Left cardiac atrium (tissue), 4 donors: ENCODE measurements around the gene RPL41. TPM values are rescaled to one million over a fixed set of nuclear protein-coding genes. Genes with fewer than 3 reads are reported as not detected.
"Not testable (repeated sequence)": the region's sequence is repeated elsewhere in the genome, so short reads cannot be mapped to it uniquely, and the experiment has no call there.

Experiments used
- ATAC-seq, 2 donors: fragments of 200-7000 bp; cut with Tn5 transposase; one replicate each; pipeline ENCODE4 v1.9.1; 2020; ENCODE audit warnings: mild to moderate bottlenecking in 2 of 2, moderate library complexity in 2 of 2
- DNase-seq: peaks from one replicate; pipeline ENCODE4 v3.0.0-alpha.2; 2020
- intact Hi-C, 2 donors: fragments of 100-400 bp; cut with DNase I; formaldehyde crosslinking; loops; one replicate each; pipeline versions ENCODE4 v1.14.1 to v1.15.1; 2022 to 2023
- total RNA-seq, 2 donors: library from RNA; stranded (reverse); fragmentation: NEBNext Ultra II Directional; extraction: Animal tissue kit (Norgen Biotek cat#: 25700); gene quantifications; one replicate each; pipeline ENCODE4 v1.2.1, GENCODE V29; 2021
- donor health status: DM: no; HTN: yes; CAD: no.
- donor health status: DM: no; HTN: yes; CAD: no; lungs with severe emphysema.
- donor health status: DM: yes; HTN: yes; CAD: no.
- donor health status: Dilated cardiomyopathy.

The RPL41 gene
- total RNA-seq, 2 donors from 2014 or later = 2,192 to 2,337 TPM

DNA sequence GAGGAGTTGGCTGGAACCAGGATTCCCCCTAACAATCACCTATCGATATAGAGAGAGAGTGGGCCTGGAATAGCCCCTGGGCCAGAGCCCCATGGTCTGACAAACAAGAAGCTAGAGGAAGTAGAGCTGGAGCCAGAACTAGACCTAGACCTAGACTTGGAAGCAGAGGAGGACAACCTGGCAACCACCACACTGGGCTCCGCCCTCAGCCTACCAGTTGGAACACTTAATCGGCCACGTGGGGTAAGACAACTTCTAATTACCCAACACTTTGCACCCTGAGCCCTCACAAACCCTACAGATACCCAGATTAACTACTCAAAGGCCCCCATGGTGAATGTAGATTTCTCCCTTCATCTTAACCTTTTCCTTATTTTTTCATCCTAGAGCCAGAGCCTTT, 16.6 kb upstream of the RPL41 start:
- intact Hi-C loops = loop anchor here (10.0 kb wide), 2 partner anchors 55 to 105 kb away; partner anchors contain the start of genes SUOX (in 2 of the 2) and RPS26 (in 1 of the 2)
- ATAC-seq (no peak), DNase-seq (no peak)

DNA sequence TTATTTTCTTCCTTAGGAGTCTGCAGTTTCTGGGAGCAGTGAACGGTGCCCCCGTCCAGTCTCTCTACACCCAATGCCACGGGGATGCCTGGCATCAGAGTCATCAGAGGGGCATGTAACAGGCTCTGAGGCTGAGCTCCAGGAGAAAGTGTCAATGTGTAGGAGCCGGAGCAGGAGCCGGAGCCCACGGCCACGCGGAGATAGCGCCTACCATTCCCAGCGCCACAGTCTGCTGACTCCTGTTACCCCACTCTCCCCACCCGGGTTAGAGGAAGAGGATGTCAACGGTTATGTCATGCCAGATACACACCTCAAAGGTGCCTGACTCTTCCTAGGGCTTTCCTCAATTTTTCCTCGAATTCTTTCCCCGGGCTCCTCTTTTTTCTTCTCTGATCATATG, 15.4 kb upstream of the RPL41 start:
- ATAC-seq (no peak), DNase-seq (no peak)
- intact Hi-C loops = loop anchor here in 1 of 2 donors (10.0 kb wide), 2 partner anchors 56 to 106 kb away; partner anchors contain the start of genes RPS26 and SUOX

DNA sequence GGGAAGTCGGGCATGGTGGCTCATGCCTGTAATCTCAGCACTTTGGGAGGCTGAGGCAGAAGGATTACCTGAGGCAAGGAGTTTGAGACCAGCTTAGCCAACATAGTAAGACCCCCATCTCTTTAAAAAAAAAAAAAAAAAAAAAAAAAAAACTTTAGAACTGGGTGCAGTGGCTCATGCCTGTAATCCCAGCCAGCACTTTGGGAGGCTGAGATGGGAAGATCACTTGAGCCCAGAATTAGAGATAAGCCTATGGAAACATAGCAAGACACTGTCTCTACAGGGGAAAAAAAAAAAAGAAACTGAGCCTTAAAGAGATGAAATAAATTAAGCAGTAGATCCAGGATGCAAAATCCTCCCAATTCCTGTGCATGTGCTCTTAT, 13.8 kb upstream of the RPL41 start:
- DNase-seq (no peak), ATAC-seq (no peak)
- intact Hi-C loops = loop anchor here in 1 of 2 donors (10.0 kb wide), 2 partner anchors 58 to 108 kb away; partner anchors contain the start of genes RPS26 and SUOX

DNA sequence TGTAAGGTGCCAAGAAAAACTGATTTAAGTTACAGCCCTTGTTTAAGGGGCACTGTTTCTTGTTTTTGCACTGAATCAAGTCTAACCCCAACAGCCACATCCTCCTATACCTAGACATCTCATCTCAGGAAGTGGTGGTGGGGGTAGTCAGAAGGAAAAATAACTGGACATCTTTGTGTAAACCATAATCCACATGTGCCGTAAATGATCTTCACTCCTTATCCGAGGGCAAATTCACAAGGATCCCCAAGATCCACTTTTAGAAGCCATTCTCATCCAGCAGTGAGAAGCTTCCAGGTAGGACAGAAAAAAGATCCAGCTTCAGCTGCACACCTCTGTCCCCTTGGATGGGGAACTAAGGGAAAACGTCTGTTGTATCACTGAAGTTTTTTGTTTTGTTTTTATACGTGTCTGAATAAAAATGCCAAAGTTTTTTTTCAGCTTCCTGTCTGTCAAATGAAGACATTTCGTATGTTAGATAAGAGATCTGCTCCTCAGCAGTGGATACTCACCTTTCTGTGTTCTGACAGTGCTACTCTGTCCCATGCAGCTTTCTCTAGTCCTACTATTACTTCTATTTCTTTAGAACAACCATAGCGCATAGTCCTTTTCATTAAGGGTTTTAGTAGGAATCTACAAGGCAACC, 13.2 kb upstream of the RPL41 start:
- intact Hi-C loops = loop anchor here in 1 of 2 donors (10.0 kb wide), 2 partner anchors 58 to 108 kb away; partner anchors contain the start of genes RPS26 and SUOX
- ATAC-seq (no peak), DNase-seq (no peak)

DNA sequence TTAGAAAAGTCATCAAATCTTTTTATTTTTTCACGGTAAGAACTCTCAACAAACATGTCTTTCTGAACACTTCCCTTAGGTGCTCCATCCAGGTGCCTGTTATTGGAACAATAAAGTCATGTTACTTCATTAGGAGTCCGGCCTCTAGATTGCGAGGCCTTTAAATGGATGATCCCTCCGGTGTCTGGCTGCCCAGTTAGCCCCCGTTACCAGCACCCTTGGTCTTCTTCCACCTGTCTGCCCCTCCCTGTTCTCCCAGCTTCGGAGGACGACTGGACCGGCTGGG, 12.7 kb upstream of the RPL41 start:
- ATAC-seq (no peak), DNase-seq (no peak)
- intact Hi-C loops = loop anchor here in 1 of 2 donors (10.0 kb wide), 2 partner anchors 59 to 109 kb away; partner anchors contain the start of genes RPS26 and SUOX

DNA sequence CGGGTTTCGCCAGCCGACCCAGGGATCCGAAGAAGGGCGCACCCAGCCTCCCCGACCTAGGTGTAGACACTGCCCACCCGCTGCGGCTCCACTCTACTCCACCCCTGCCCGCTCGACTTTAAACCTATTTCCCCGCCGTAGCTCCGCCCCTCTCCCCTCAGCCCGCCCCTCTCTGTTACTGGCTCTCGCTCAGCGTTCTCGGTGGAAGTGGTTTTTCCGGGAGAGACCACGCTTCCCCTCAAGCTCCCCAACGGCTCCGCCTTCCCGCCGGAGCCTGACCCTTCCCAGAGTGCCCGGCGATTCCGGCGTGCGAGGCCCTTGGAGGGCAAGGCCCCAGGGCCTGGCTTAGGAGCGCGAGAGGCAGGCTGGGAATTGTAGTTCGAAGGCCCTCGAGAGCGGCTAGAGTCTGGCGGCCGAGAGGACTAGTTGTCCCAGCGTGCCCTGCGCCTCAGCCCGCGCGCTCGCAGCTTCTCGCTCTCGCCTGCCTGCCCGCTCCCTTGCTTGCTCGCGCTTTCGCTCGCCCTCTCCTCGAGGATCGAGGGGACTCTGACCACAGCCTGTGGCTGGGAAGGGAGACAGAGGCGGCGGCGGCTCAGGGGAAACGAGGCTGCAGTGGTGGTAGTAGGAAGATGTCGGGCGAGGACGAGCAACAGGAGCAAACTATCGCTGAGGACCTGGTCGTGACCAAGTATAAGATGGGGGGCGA, 12.2 kb upstream of the RPL41 start, which contains the start of gene PA2G4:
Gene PA2G4, plus strand, starts transcription at position 451 of the 706 bp plus-strand sequence. Its CDS starts 179 bp downstream, at position 630.
- DNase-seq = peak; percentile 99
- peak; percentile 98 to 99 for ATAC-seq
- intact Hi-C loops = loop anchor here in 1 of 2 donors (10.0 kb wide), 2 partner anchors 59 to 109 kb away; partner anchors contain the start of genes RPS26 and SUOX

DNA sequence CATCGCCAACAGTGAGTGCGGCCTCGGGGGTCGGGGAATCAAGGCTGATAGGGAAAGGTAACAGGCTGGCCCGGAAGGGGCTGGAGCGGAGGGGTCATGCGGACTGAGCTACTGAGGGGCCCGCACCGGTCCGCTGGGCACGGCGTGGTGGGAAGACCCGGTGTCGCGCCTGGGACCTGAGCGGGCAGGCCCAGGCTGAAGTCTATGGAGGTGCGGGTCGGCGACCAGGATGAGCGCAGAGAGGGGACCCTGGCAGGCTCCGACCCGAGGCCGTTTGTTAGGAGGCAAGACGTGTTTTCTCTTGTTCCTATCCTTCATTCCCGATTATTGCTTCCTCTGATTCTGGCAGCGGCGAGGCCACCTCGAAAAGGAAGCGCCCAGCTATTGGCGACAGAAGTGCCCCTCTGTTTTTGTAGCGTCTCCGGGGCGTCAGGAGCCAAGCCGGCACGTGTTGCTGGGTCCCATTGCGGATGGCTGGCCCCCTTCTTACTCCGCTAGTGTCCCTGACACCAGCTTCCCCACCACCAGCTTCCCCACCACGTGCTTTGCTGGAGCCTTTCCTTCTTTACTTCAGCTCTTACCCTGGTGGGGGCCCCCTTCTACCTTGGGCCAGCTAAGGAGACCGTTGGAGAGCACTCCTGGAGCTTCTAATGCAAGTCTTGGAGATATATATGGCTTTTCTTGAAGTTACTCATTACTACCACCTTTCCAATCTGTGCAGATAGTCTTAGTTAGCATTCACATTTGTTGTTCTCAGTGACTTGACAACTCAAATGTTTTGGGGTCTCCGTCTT, 11.4 kb upstream of the RPL41 start:
- DNase-seq = no peak
- intact Hi-C loops = loop anchor here in 1 of 2 donors (10.0 kb wide), 2 partner anchors 60 to 110 kb away; partner anchors contain the start of genes RPS26 and SUOX
- ATAC-seq = peak; percentile 27 to 45

DNA sequence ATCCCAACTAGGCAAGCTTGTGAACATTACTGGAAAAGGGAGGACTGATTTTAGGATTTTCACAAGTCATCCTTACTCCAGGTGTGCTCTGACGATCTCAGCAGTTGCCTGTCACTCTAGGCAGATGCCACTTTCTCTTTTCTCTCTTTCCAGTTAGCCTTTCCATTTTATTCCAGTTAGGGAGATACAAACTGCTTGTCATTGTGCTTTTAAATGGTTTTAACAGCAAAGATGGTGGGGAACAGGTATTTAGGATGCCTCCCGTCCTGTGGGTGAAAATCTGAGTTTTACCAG, 10.9 kb upstream of the RPL41 start:
- no peak for DNase-seq
- ATAC-seq = no peak
- intact Hi-C loops = loop anchor here in 1 of 2 donors (10.0 kb wide), 2 partner anchors 61 to 111 kb away; partner anchors contain the start of genes RPS26 and SUOX

DNA sequence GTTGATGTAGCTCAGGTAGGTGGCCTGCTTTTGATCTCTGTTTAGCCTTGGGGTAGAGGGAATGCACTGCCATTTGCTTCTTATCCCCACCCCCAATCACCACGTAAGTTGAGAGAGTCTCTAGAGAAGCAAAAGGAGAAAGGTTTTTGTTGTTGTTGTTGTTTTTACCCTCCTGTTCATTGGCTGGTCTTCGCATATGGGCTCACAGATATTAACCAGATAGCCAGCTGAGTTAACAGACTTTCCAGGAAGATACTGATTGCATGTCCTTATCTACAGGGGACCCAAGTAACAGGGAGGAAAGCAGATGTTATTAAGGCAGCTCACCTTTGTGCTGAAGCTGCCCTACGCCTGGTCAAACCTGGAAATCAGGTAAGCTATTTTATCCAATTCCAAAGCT, 9.2 kb upstream of the RPL41 start:
- intact Hi-C loops = loop anchor here in 1 of 2 donors (10.0 kb wide), 2 partner anchors 62 to 112 kb away; partner anchors contain the start of genes RPS26 and SUOX
- DNase-seq = no peak
- ATAC-seq = no peak

DNA sequence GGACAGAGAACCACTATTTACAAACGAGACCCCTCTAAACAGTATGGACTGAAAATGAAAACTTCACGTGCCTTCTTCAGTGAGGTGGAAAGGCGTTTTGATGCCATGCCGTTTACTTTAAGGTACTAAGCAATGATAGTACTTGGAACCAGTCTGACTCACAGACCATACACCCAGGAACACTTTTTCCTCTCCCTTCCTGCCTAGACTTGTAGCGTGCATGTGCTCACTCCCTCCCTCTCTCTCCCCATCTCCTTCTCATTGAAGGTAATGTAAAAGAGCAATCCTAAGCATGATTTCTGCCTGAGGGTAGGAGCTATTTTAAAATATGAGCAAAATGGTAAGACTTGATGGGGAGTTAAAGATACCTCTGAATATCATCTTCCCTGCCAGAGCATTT, 5.9 kb upstream of the RPL41 start:
- intact Hi-C loops = no loop called here
- no peak for ATAC-seq
- DNase-seq = no peak

DNA sequence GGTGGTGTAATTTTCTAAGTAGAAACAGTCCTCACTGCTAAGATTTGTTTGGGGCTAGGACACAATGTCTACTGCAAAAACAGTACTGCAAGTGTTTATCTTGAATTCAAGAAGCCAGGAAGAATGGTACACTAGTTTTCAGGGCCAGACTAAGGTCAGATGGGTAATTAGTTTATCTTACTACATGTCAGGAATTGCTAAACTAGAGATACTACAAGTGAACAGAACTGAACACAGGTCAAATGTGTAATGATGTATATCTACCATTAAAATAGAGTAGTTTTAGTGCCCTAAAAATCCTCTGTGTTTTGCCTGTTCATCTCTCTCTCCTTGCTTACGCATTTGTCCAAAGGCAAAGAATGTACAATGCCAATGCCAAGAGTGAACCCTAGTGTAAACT, 2.3 kb upstream of the RPL41 start:
- ATAC-seq = no peak
- intact Hi-C loops = no loop called here

DNA sequence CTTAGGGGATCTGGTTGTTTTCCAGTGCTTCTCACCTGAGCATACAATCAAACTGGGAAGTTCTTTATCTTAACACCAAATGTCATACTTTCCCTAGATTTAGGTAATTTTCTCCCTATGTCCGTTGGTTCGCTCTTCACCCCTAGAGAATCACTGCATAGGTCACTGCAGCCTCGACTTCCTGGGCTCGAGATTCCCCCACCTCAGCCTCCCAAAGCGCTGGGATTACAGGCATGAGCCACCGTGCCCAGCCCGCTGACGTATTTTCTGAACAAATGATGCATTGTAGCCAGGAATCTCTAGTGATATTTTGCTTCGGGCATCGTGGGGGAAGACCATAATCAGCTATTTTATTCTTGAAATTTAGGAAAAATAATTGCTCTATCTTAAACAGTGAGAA, 1.1 kb upstream of the RPL41 start:
- ATAC-seq (no peak), DNase-seq (peak; percentile 53)
- intact Hi-C loops = loop anchor here in 1 of 2 donors (5.0 kb wide), 1 partner anchor 42 kb away; the partner anchor contains the start of gene MYL6

More for the DNA sequence above, 2.3 kb upstream of the RPL41 start:
- DNase-seq = no peak

DNA sequence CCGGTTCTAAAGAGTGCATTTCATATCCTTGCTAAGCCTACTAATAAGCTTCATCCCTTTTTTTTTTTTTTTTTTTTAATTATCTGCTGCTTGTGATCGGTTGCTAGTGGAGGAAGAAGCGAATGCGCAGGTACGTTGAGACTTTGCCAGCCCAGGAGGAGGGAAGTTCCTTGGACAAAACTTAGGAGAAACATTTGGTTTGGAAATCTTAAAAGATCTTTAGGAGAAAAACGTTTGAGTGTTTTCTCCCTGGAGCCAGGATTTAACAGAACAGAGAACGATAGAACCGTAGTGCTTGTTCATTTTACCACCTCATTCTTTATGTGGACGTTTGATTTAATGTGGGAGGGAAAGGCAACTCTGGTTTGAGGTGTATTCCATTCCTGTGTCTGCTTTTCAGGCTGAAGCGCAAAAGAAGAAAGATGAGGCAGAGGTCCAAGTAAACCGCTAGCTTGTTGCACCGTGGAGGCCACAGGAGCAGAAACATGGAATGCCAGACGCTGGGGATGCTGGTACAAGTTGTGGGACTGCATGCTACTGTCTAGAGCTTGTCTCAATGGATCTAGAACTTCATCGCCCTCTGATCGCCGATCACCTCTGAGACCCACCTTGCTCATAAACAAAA, 761 bp downstream of the RPL41 start:
- not testable (repeated sequence) for ATAC-seq, DNase-seq
- intact Hi-C loops = loop anchor here in 1 of 2 donors (5.0 kb wide), 1 partner anchor 40 kb away; the partner anchor contains the start of gene MYL6

DNA sequence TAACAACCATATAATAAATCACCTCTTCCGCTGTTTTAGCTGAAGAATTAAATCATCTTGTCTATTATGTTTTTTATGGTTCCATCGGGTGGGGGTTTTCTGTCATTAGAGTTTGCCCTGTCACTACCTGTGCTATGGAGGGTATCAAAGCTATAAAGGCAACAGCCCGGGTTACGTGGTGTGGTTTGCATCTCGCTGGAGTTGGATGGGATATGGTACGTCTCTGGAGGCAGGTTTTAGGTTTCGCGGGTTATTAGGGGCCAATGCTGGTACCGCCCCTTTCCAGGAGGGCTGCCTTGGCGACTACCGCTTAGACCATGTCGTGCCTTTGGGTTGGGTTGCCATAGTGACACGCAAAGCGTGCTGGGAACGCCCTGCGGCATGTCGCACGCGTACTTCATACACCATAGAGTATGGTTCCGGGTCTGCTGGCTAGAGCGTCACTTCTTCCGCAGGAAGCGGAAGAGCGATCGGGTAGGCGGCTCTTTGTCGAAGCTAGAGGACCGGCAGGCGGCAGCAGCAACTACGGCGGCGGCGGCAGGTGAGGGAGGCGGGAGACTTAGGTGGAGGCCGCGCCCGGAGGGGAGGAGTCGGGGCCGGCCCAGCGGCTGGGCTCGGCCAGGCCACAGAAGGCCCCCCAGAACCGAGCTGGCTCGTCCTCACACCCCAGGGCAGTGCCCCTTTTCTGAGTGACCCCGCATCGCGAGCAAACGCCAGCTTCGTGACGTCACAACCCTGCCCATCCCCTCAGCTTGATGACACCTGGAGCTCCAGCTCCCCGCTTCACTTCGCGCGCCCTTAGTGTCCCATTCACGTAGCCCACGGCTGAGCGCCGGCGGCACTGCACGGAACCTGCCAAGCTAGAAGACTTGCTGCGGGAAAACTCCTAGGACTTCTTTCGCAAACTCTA, 1.6 kb downstream of the RPL41 start, which contains the start of gene ZC3H10:
Gene ZC3H10, plus strand, starts transcription at position 489 of the 910 bp plus-strand sequence. CDS start 2,297 bp downstream, outside the sequence.
- DNase-seq (peak; percentile 98), ATAC-seq (peak; percentile 84 to 87)
- intact Hi-C loops = loop anchor here in 1 of 2 donors (2.0 to 5.0 kb wide), 2 partner anchors 39 to 71 kb away; partner anchors contain the start of genes MYL6 and SMARCC2

DNA sequence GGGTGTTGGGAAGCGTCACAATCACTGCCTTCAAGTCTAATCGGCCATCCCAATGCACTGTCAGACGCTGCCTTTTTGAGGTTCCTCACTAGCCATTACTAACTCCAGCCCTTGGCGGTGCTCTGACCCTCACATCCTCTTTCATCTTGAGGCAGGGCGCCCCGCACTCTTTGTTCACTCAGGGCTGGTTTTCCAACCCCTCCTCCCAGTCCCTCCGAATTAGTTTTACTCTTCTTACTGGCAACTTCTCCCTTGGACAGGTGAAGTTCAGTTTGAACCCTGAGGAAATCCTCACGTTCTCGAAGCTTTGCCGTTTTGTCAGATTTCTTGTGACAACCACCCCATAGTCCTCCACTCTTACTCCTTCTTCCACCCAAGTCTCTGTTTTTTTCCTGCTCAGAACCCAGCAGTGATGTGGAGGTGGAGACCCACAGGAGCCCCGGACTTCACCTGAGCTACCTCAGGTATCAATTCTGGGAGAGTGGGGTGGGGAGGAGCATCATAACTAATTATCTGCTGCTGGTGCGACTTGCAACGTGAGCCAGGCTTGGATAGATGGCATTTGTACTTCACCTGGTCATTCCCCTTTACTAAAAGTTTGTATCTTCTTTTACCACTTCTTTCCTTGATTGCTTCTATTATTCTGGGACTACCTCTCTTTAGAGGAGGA, 2.4 kb downstream of the RPL41 start:
- intact Hi-C loops = loop anchor here in 1 of 2 donors (2.0 to 5.0 kb wide), 2 partner anchors 38 to 70 kb away; partner anchors contain the start of genes MYL6 and SMARCC2
- no peak for ATAC-seq
- no peak for DNase-seq

DNA sequence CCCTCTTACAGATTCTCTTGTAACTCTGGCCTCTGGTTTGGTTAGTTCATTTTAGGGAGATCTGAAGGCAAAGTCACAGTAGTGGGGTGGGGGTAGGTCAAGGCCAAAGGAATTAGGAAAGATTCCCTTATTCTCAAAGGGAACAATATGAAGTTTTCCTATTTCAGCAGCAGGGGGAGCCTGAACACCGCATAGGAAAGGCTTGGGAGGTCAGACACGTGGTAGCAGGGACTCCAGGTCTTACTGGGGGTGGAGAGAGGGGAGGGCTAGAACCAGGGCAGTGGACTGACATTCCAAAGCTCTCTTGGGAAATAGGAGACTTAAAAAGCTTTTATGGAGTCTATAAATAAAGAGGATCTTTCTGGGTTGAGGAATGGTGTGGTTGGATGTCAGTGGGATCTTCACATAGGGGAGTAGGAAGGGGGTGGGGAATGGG, 2.9 kb downstream of the RPL41 start:
- DNase-seq = peak; percentile 81
- intact Hi-C loops = loop anchor here in 1 of 2 donors (2.0 to 5.0 kb wide), 2 partner anchors 38 to 69 kb away; partner anchors contain the start of genes MYL6 and SMARCC2
- peak; percentile 48 to 53 for ATAC-seq
